ENCODE measurements around the gene SERPING1. TPM values are rescaled to one million over a fixed set of nuclear protein-coding genes. Genes with fewer than 3 reads are reported as not detected.

Gene SERPING1
- total and polyA plus RNA-seq, 2 donors from 2014 or later: 361 to 785 TPM

Small RNAs within 50 kb of the gene (microRNA-seq; reads per million reads assigned to microRNA genes)
- gene MIR130A: 8,938 reads per million, percentile 94 among the genes with 10 or more reads in this experiment

Other genes starting within 250 kb of the SERPING1 start
- gene PRG3, start 216.5 kb upstream of the SERPING1 start, total RNA-seq: not detected
- not detected for gene PRG3, start 216.5 kb upstream of the SERPING1 start, polyA plus RNA-seq (ENCODE audit: insufficient read depth, low read depth, low replicate concordance)
- gene PRG2, start 207.0 kb upstream of the SERPING1 start, total RNA-seq: 0.22 TPM
- gene PRG2, start 207.0 kb upstream of the SERPING1 start, polyA plus RNA-seq (ENCODE audit: insufficient read depth, low read depth, low replicate concordance): not detected
- gene SLC43A3, start 170.6 kb upstream of the SERPING1 start, total RNA-seq: 39.8 TPM
- 6.0 TPM for gene SLC43A3, start 170.6 kb upstream of the SERPING1 start, polyA plus RNA-seq (ENCODE audit: insufficient read depth, low read depth, low replicate concordance)
- gene RTN4RL2, start 137.2 kb upstream of the SERPING1 start, total RNA-seq: 2.6 TPM
- gene RTN4RL2, start 137.2 kb upstream of the SERPING1 start, polyA plus RNA-seq (ENCODE audit: insufficient read depth, low read depth, low replicate concordance): 5.5 TPM
- 4.1 TPM for gene SLC43A1, start 82.0 kb upstream of the SERPING1 start, total RNA-seq
- gene SLC43A1, start 82.0 kb upstream of the SERPING1 start, polyA plus RNA-seq (ENCODE audit: insufficient read depth, low read depth, low replicate concordance): 16.6 TPM
- 38.6 TPM for gene TIMM10, start 66.9 kb upstream of the SERPING1 start, total RNA-seq
- gene TIMM10, start 66.9 kb upstream of the SERPING1 start, polyA plus RNA-seq (ENCODE audit: insufficient read depth, low read depth, low replicate concordance): 174 TPM
- gene SMTNL1, start 60.1 kb upstream of the SERPING1 start, total RNA-seq: not detected
- not detected for gene SMTNL1, start 60.1 kb upstream of the SERPING1 start, polyA plus RNA-seq (ENCODE audit: insufficient read depth, low read depth, low replicate concordance)
- gene UBE2L6, start 30.0 kb upstream of the SERPING1 start, total RNA-seq: 71.4 TPM
- 73.9 TPM for gene UBE2L6, start 30.0 kb upstream of the SERPING1 start, polyA plus RNA-seq (ENCODE audit: insufficient read depth, low read depth, low replicate concordance)
- 0.82 TPM for gene YPEL4, start 52.2 kb downstream of the SERPING1 start, total RNA-seq
- 0.88 TPM for gene YPEL4, start 52.2 kb downstream of the SERPING1 start, polyA plus RNA-seq (ENCODE audit: insufficient read depth, low read depth, low replicate concordance)
- 12.2 TPM for gene CLP1, start 60.1 kb downstream of the SERPING1 start, total RNA-seq
- 8.5 TPM for gene CLP1, start 60.1 kb downstream of the SERPING1 start, polyA plus RNA-seq (ENCODE audit: insufficient read depth, low read depth, low replicate concordance)
- 90.2 TPM for gene ZDHHC5, start 70.4 kb downstream of the SERPING1 start, total RNA-seq
- 28.3 TPM for gene ZDHHC5, start 70.4 kb downstream of the SERPING1 start, polyA plus RNA-seq (ENCODE audit: insufficient read depth, low read depth, low replicate concordance)
- gene MED19, start 114.5 kb downstream of the SERPING1 start, total RNA-seq: 15.2 TPM
- gene MED19, start 114.5 kb downstream of the SERPING1 start, polyA plus RNA-seq (ENCODE audit: insufficient read depth, low read depth, low replicate concordance): 26.1 TPM
- gene TMX2, start 114.9 kb downstream of the SERPING1 start, total RNA-seq: 86.1 TPM
- 133 TPM for gene TMX2, start 114.9 kb downstream of the SERPING1 start, polyA plus RNA-seq (ENCODE audit: insufficient read depth, low read depth, low replicate concordance)
- 115 TPM for gene SELENOH, start 143.8 kb downstream of the SERPING1 start, total RNA-seq
- gene SELENOH, start 143.8 kb downstream of the SERPING1 start, polyA plus RNA-seq (ENCODE audit: insufficient read depth, low read depth, low replicate concordance): 159 TPM
- gene BTBD18, start 154.1 kb downstream of the SERPING1 start, total RNA-seq: not detected
- not detected for gene BTBD18, start 154.1 kb downstream of the SERPING1 start, polyA plus RNA-seq (ENCODE audit: insufficient read depth, low read depth, low replicate concordance)
- gene CTNND1, start 164.1 kb downstream of the SERPING1 start, total RNA-seq: 272 TPM
- gene CTNND1, start 164.1 kb downstream of the SERPING1 start, polyA plus RNA-seq (ENCODE audit: insufficient read depth, low read depth, low replicate concordance): 52.7 TPM